Kidney epithelial cell (primary cell): Measurements from ENCODE around the gene WDR37. TPM values are rescaled to one million over a fixed set of nuclear protein-coding genes. Genes with fewer than 3 reads are reported as not detected.
A peak's percentile ranks its signal among the peaks of the same experiment; 100 is the strongest.

Experiments used
- DNase-seq: peaks from one replicate; pipeline ENCODE4 v3.0.0-alpha.2; 2010; ENCODE audit warnings: low read depth
- H3K27me3 ChIP-seq: 2 replicates; pipeline ENCODE4 v1.6.0; 2011; ENCODE audit warnings: low read length; ENCODE audit not compliant: control insufficient read depth, insufficient read depth
- H3K36me3 ChIP-seq: 2 replicates; pipeline ENCODE4 v1.5.1; 2011; ENCODE audit warnings: low read length; ENCODE audit not compliant: control insufficient read depth, insufficient read depth
- H3K4me3 ChIP-seq: 2 replicates; pipeline ENCODE4 v1.5.1; 2011; ENCODE audit warnings: low read depth, mild to moderate bottlenecking, control low read depth, low read length
- total RNA-seq: library from RNA; depleted of rRNA; stranded (reverse); fragments of >200 nt; gene quantifications from 2 replicates; pipeline ENCODE4 v1.2.3, GENCODE V29; 2015
- TF ChIP-seq, protein P1 (sequence below): IDR thresholded peaks from 2 replicates; pipeline ENCODE4 v1.5.1; 2011; ENCODE audit warnings: mild to moderate bottlenecking, moderate library complexity, low read length, control low read depth, inconsistent platforms; ENCODE audit not compliant: insufficient read depth, poor library complexity, severe bottlenecking

The WDR37 gene
- total RNA-seq, 1 donor from 2014 or later, result 15.1 TPM

DNA sequence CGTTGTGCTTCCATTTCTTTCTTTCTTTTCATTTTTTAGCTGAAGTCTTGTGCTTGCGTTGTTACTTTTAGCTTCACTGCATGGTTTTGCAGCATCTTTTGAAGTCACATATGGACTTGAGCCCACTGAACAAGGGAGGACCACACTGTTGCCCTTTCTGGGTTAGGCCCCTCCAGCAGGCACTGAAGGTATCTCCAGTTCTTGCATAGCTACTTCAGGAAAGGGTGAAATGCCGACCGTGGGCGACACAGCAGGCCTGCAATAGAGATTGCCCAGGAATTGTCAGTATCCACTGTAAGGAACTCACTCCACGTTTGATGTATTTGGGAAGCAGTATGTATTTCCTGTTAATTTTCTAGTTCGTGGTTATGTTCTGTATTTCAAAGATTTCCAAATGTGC, 85.1 kb downstream of the WDR37 start:
- no peak for DNase-seq
- Histone ChIP-seq H3K4me3 (no peak overlapping the region), H3K27me3 (no peaks in the 10 kb centered on the region), H3K36me3 (no peaks in the 10 kb centered on the region)
- TF ChIP-seq, protein P1, sequence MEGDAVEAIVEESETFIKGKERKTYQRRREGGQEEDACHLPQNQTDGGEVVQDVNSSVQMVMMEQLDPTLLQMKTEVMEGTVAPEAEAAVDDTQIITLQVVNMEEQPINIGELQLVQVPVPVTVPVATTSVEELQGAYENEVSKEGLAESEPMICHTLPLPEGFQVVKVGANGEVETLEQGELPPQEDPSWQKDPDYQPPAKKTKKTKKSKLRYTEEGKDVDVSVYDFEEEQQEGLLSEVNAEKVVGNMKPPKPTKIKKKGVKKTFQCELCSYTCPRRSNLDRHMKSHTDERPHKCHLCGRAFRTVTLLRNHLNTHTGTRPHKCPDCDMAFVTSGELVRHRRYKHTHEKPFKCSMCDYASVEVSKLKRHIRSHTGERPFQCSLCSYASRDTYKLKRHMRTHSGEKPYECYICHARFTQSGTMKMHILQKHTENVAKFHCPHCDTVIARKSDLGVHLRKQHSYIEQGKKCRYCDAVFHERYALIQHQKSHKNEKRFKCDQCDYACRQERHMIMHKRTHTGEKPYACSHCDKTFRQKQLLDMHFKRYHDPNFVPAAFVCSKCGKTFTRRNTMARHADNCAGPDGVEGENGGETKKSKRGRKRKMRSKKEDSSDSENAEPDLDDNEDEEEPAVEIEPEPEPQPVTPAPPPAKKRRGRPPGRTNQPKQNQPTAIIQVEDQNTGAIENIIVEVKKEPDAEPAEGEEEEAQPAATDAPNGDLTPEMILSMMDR, result no peak

- no peaks in the 10 kb centered on the region for H3K36me3 ChIP-seq
- TF ChIP-seq, protein P1, result no peak
- H3K4me3 ChIP-seq, result no peak overlapping the region
- no peak for DNase-seq
- H3K27me3 ChIP-seq, result no peaks in the 10 kb centered on the region
These were observed 85.5 kb downstream of the WDR37 start for GRCh38 chr10:1141701-1142100.

DNA sequence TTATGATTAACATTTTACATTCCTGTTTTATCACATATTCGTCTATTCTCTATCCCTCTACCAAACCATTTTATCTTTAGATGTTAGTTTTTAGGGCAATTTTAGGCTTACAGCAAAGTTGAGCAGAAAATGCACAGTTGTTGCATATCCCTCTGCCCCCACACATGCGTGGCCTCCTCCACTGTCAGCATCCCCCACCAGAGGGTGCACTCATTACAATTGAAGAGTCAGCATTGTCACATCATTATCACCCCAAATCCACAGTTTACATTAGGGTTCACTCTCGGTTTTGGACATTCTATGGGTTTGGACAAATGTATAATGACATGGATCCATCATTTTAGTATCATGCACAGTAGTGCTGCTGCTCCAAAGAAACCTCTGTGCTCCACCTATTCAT, 86.4 kb downstream of the WDR37 start:
- Histone ChIP-seq H3K4me3 (no peak overlapping the region), H3K36me3 (no peaks in the 10 kb centered on the region), H3K27me3 (no peaks in the 10 kb centered on the region)
- TF ChIP-seq, protein P1, result peak; percentile 38
- DNase-seq, result no peak

GRCh38 chr10:1147810-1148209, 91.6 kb downstream of the WDR37 start:
- TF ChIP-seq, protein P1, result no peak
- Histone ChIP-seq H3K27me3 (no peaks in the 10 kb centered on the region), H3K36me3 (no peaks in the 10 kb centered on the region), H3K4me3 (no peak overlapping the region)
- DNase-seq, result no peak

GRCh38 chr10:1148855-1149605, 92.8 kb downstream of the WDR37 start:
- Histone ChIP-seq H3K27me3 (no peaks in the 10 kb centered on the region), H3K4me3 (no peak overlapping the region), H3K36me3 (no peaks in the 10 kb centered on the region)
- TF ChIP-seq, protein P1, result no peak
- DNase-seq, result no peak
